Measurements from ENCODE around the gene CXCR2.

DNA sequence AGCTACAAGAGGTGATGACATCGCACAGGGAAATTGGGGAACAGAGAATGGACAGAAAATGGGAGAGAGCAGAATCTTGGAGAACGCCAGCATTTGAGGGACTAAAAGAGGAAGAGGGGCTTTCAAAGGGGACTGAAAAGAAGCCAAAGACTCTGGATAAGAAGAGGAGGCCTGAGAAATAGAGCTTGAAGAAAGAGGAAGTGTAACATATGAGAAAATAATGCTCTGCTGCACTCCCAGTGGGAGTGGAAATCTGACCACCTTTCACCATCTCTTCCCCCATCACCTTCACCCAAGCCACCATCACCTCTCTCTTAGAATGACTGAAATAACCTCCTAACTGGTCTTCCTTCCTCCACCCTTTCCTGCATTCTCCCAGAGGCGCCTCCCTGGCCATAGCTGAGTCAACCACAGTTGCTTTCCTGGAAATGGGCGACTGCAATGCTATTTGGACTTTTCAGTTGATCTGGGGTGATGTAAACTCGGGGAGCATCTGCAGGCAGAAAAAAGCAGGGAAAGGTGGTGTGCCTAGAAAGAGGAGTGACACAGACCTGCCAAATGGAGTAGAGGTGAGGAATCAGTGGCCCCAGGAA is 24.1 kb downstream of the CXCR2 start:
- TF ChIP-seq POLR2A (IDR thresholded peaks at IDR 0.05): no peak
- TF ChIP-seq, protein P1, sequence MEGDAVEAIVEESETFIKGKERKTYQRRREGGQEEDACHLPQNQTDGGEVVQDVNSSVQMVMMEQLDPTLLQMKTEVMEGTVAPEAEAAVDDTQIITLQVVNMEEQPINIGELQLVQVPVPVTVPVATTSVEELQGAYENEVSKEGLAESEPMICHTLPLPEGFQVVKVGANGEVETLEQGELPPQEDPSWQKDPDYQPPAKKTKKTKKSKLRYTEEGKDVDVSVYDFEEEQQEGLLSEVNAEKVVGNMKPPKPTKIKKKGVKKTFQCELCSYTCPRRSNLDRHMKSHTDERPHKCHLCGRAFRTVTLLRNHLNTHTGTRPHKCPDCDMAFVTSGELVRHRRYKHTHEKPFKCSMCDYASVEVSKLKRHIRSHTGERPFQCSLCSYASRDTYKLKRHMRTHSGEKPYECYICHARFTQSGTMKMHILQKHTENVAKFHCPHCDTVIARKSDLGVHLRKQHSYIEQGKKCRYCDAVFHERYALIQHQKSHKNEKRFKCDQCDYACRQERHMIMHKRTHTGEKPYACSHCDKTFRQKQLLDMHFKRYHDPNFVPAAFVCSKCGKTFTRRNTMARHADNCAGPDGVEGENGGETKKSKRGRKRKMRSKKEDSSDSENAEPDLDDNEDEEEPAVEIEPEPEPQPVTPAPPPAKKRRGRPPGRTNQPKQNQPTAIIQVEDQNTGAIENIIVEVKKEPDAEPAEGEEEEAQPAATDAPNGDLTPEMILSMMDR (IDR thresholded peaks at IDR 0.05): no peak
